Activated naive CD4-positive, alpha-beta T cell treated with anti-CD3 and anti-CD28 coated beads, Interleukin-2, amount 50 U/mL, for 24 hours (primary cell): ENCODE results near the gene INF2.
"Not testable (repeated sequence)": the region's sequence is repeated elsewhere in the genome, so short reads cannot be mapped to it uniquely, and the experiment has no call there.

Experiments
- H3K27ac Mint-ChIP-seq: one replicate; pipeline ENCODE4 v1.8.0; 2021; ENCODE audit warnings: mild to moderate bottlenecking, mixed read lengths
- H3K27me3 Mint-ChIP-seq: one replicate; pipeline ENCODE4 v1.8.0; 2021; ENCODE audit warnings: mixed read lengths
- H3K36me3 Mint-ChIP-seq: one replicate; pipeline ENCODE4 v1.8.0; 2021; ENCODE audit warnings: mixed read lengths
- H3K4me1 Mint-ChIP-seq: one replicate; pipeline ENCODE4 v1.8.0; 2021; ENCODE audit warnings: mixed read lengths
- H3K4me3 Mint-ChIP-seq: one replicate; pipeline ENCODE4 v1.8.0; 2021; ENCODE audit warnings: mild to moderate bottlenecking, mixed read lengths
- H3K9me3 Mint-ChIP-seq: one replicate; pipeline ENCODE4 v1.8.0; 2021; ENCODE audit warnings: mixed read lengths

Gene INF2

GRCh38 chr14:104724407-104724980 is 35.1 kb downstream of the INF2 start:
- no peaks in the 10 kb centered on the region for H3K9me3 Mint-ChIP-seq
- no peaks in the 10 kb centered on the region for H3K36me3 Mint-ChIP-seq
- peak overlapping the region; percentile 26 for H3K4me3 Mint-ChIP-seq
- H3K27me3 Mint-ChIP-seq = no peaks in the 10 kb centered on the region
- H3K4me1 Mint-ChIP-seq = no peaks in the 10 kb centered on the region
- H3K27ac Mint-ChIP-seq = no peak overlapping the region

GRCh38 chr14:104724981-104725771 is 35.8 kb downstream of the INF2 start:
- no peak overlapping the region for H3K27ac Mint-ChIP-seq
- peak overlapping the region; percentile 30 for H3K4me3 Mint-ChIP-seq
- no peaks in the 10 kb centered on the region for H3K27me3 Mint-ChIP-seq
- no peaks in the 10 kb centered on the region for H3K36me3 Mint-ChIP-seq
- H3K9me3 Mint-ChIP-seq = no peaks in the 10 kb centered on the region
- H3K4me1 Mint-ChIP-seq = no peaks in the 10 kb centered on the region

DNA sequence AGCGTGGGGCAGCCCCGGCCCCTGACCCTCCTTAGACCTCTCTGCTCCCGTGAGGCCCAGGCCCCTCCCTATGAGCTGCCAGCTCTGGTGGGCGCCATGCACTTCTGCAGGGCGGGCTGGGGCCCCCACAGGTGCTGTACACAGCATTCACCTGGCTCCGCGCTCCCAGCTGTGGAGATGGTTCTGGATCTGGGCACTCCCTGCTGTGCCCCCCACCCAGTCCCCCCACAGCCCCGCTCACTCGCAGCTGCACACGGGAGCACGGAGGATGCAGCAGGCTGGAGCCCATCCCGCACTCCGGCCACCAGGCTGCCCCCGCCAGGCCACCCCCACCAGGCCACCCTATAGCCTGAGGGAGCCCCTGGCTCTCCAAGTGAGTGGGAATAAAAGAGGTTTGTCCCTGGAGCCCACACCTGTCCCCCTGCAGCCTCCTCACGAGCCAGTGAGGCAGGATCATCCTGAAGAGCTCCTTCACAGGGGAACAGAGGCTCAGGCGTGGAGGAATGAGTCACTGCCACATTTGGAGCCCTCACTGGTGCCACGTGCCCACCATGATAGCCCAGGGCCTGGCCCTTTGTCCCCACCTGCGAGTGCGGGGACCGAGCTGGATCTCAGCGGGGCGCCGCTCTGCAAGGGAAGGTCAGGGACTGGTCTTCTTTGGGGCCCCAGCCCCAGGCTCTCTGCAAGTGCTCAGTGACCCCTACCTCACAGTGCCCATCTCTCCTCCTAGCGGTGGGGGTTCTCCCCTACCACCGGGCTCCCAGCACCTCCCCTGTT is 36.5 kb downstream of the INF2 start:
- Mint-ChIP-seq H3K27ac (no peak overlapping the region), H3K4me1 (no peaks in the 10 kb centered on the region), H3K36me3 (no peaks in the 10 kb centered on the region), H3K4me3 (peak overlapping the region; percentile 26), H3K27me3 (no peaks in the 10 kb centered on the region), H3K9me3 (no peaks in the 10 kb centered on the region)

DNA sequence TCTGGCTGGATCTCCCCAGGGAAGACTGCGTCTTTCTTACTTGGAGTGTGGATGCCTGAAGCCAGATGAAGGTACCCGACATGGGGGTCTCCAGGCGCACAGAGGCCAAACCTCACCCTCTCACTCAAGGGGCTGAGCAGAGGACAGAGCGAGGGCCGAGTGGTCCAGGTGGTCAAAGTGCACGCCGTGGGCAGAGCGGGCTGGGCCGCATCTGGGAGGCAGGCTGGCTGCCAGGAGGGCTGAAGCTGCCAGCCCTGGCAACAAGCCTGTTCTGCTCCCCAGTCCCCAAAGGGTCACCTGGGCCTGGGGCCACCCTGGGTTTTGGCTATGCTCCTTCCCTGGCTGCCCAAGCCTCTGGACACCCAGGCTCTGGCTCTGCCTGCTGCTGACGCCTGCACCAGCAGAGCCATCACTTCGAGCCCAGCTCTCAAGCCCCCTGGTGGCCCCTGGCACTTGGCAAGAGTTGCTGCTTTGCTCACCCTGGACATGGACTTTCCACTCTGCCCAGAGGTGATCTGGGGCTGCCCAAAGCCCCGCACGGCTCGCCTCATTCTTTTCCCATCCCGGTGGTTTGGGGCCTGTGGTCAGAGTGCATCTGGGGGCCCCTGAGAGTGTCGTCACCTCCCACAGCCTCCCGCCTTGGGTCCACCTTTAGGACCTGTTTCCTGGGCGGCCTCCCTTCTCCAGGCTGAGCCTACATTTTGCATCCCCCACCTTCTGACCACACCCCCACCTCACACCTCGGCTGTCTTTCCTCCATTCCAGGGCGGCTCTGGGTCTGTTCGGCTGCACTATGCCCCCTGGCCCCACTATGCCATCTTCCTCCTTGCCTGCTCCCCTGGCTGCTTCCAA is 37.4 kb downstream of the INF2 start:
- Mint-ChIP-seq H3K4me1 (no peaks in the 10 kb centered on the region), H3K9me3 (no peaks in the 10 kb centered on the region), H3K27ac (no peak overlapping the region), H3K4me3 (no peak overlapping the region), H3K27me3 (no peaks in the 10 kb centered on the region), H3K36me3 (no peaks in the 10 kb centered on the region)

- Mint-ChIP-seq H3K4me3 (no peak overlapping the region), H3K4me1 (no peaks in the 10 kb centered on the region), H3K36me3 (no peaks in the 10 kb centered on the region), H3K27ac (no peak overlapping the region), H3K9me3 (no peaks in the 10 kb centered on the region), H3K27me3 (no peaks in the 10 kb centered on the region)
Measured at GRCh38 chr14:104728631-104729030, 39.2 kb downstream of the INF2 start.

GRCh38 chr14:104729176-104729834 is 39.9 kb downstream of the INF2 start:
- not testable (repeated sequence) for H3K27me3 Mint-ChIP-seq, H3K9me3 Mint-ChIP-seq, H3K4me3 Mint-ChIP-seq, H3K27ac Mint-ChIP-seq, H3K36me3 Mint-ChIP-seq, H3K4me1 Mint-ChIP-seq

DNA sequence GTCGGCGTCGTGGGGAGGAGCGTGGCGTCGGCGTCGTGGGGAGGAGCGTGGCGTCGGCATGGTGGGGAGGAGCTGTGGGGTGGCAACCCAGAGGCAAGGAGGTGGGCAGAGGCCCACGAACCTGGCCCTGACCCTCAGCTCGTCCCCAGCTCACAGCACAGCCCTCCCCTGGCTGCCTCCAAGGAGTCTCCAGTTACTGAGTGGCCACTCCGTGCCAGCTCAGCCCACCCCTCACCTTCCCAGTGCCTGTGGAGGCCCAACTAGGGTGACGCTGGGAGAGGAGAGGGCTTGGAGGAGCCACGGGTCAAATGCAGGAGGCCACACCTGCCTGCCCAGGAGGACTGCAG is 40.4 kb downstream of the INF2 start:
- Mint-ChIP-seq H3K9me3 (no peaks in the 10 kb centered on the region), H3K4me1 (no peaks in the 10 kb centered on the region), H3K27ac (no peak overlapping the region), H3K27me3 (no peaks in the 10 kb centered on the region), H3K36me3 (no peaks in the 10 kb centered on the region), H3K4me3 (no peak overlapping the region)

- no peaks in the 10 kb centered on the region for H3K27me3 Mint-ChIP-seq
- H3K27ac Mint-ChIP-seq = no peak overlapping the region
- no peaks in the 10 kb centered on the region for H3K9me3 Mint-ChIP-seq
- H3K4me3 Mint-ChIP-seq = no peak overlapping the region
- H3K4me1 Mint-ChIP-seq = no peaks in the 10 kb centered on the region
- no peaks in the 10 kb centered on the region for H3K36me3 Mint-ChIP-seq
Measured at GRCh38 chr14:104730487-104730886, 41.1 kb downstream of the INF2 start.

GRCh38 chr14:104731320-104732294 is 42.2 kb downstream of the INF2 start:
- no peak overlapping the region for H3K27ac Mint-ChIP-seq
- H3K4me3 Mint-ChIP-seq = no peak overlapping the region
- H3K4me1 Mint-ChIP-seq = no peaks in the 10 kb centered on the region
- H3K9me3 Mint-ChIP-seq = no peaks in the 10 kb centered on the region
- no peaks in the 10 kb centered on the region for H3K27me3 Mint-ChIP-seq
- H3K36me3 Mint-ChIP-seq = no peaks in the 10 kb centered on the region

DNA sequence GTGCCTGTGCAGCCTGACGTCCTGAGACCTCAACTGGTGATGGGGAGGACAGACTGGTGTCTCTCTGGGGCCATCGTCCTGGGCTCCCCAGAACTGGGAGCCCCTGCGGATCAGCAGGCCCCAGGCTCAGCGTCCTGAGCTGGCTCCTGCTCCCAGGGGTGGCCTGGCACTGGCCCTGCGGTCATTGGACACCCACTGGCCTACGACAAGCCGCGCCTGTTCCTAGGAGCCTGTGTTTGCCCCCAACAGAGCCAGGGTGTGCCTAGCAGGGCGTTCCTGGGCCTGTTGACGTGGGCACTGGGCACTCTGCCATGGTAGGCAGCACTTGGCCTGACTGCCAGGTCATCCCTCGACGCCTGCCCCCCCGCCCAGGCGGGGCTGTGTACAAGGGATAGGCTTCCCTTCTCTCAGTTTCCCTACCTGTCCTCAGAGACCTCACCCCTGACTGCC is 43.0 kb downstream of the INF2 start:
- Mint-ChIP-seq H3K27me3 (no peaks in the 10 kb centered on the region), H3K27ac (no peak overlapping the region), H3K9me3 (no peaks in the 10 kb centered on the region), H3K4me3 (no peak overlapping the region), H3K4me1 (no peaks in the 10 kb centered on the region), H3K36me3 (no peaks in the 10 kb centered on the region)

DNA sequence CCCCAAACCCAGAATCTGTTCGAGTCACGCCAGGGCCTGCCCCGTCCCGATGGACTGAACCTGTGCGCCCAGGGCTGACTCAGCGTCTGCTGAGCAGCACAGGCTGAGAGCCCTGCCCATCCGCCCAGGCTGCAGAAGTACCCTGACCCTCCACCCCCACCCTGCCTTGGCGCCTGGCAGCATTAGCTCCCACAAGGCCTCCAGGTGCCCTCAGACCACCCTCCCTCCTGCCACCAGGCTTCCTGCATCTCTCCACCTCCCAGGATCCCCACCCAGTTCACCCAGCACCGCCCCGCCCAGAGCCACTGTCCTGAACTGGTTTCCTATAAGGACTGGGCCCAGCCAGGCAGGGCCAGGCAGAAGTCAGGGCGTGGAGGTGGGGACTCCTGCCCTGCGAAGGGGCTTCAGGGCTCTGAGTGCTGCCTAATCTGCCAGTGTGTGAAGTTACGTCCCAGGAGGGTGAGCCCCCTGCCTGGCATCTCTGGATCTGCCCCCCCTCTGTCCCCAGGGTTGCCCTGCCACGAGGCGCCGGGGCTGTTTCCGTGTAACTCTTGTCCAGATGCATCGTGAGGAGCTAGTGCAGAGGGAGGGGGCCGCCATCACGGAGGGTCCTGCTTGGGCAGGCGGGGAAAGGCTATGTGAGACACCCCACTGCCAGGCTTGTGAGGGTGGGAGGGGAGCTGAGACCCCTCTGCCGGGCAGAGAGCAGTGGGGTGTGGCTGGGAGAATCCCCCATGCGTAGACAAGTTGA is 43.7 kb downstream of the INF2 start:
- H3K36me3 Mint-ChIP-seq = no peaks in the 10 kb centered on the region
- no peaks in the 10 kb centered on the region for H3K27me3 Mint-ChIP-seq
- no peaks in the 10 kb centered on the region for H3K9me3 Mint-ChIP-seq
- H3K4me1 Mint-ChIP-seq = no peaks in the 10 kb centered on the region
- H3K4me3 Mint-ChIP-seq = no peak overlapping the region
- no peak overlapping the region for H3K27ac Mint-ChIP-seq

DNA sequence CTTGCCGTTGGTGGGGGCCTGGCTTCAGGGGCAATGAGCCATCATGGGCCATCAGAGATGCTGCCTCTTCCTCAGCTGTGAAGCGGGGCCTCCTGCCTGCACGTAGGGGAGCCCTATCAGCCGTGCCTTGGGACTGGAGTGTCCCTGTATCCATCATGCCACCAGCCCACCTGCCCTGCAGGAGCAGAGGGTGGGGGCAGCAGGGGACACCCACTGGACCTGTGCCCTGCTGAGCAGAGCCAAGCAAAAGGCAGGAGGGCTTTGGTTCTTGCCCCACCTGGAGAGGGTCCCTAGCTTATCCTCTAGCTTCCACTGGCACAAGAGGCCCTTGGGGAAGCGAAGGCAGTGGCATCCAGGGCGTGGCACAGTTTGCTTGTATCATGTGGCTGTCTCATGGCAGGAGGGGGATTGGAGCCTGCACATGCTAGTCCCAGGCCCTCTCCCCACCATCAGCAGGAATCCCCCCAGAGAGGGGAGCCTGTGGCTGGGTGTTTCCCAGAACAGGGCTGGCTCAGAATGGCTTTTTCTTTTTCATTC is 44.7 kb downstream of the INF2 start:
- Mint-ChIP-seq H3K4me3 (no peak overlapping the region), H3K27ac (no peak overlapping the region), H3K4me1 (no peaks in the 10 kb centered on the region), H3K36me3 (no peaks in the 10 kb centered on the region), H3K27me3 (no peaks in the 10 kb centered on the region), H3K9me3 (no peaks in the 10 kb centered on the region)

DNA sequence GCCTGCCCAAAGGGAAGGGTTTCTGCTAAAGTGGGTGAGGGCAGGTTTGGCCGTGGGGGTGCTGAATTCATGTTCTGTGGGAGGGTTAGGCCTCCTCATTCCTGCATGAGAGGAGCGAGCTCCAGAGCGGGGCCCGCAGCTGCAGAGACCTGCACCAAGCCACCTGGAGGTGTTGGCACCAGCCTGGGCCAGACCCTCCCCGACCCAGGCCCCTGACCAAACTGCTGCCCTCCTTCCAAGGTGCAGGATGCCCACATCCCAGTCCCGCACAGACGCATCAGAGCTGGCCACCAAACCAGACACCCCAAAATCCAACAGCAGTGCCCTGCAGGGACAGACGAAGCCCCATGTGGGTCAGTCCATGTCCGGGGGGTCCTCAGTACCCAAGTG is 45.2 kb downstream of the INF2 start:
- Mint-ChIP-seq H3K27ac (no peak overlapping the region), H3K4me1 (no peaks in the 10 kb centered on the region), H3K27me3 (no peaks in the 10 kb centered on the region), H3K4me3 (no peak overlapping the region), H3K9me3 (no peaks in the 10 kb centered on the region), H3K36me3 (no peaks in the 10 kb centered on the region)
